Motor neuron (in vitro differentiated cells): ENCODE measurements around the gene KRR1. TPM values are rescaled to one million over a fixed set of nuclear protein-coding genes. Genes with fewer than 3 reads are reported as not detected.
"Not testable (repeated sequence)": the region's sequence is repeated elsewhere in the genome, so short reads cannot be mapped to it uniquely, and the experiment has no call there.

Source experiments
- ATAC-seq, 8 experiments: fragments of 200-7000 bp; cut with Tn5 transposase; replicated peaks in 6 of 8; 2 replicates each; pipeline ENCODE4 v1.8.0; 2021; ENCODE audit warnings: mild to moderate bottlenecking in 8 of 8, moderate library complexity in 8 of 8
- H3K27ac ChIP-seq, 2 donors: fragments of 250-450 bp; sonication (Bioruptor Pico); 2 replicates each; pipeline ENCODE4 v1.9.0; 2021; ENCODE audit warnings: antibody characterized with exemption in 2 of 2, mild to moderate bottlenecking in 2 of 2, moderate library complexity in 1 of 2
- H3K4me1 ChIP-seq, 2 donors: fragments of 250-450 bp; sonication (Bioruptor Pico); replicated peaks in 1 of 2; 2 replicates each; pipeline ENCODE4 v1.6.1; 2021; ENCODE audit warnings: antibody characterized with exemption in 2 of 2, mild to moderate bottlenecking in 2 of 2, moderate library complexity in 1 of 2
- H3K4me3 ChIP-seq, 5 donors: fragments of 250-450 bp; sonication (Bioruptor Pico); 2 replicates each; pipeline ENCODE4 v1.9.0; 2021; ENCODE audit warnings: antibody characterized with exemption in 5 of 5, mild to moderate bottlenecking in 5 of 5, moderate library complexity in 4 of 5
- WGBS, 10 experiments: fragments of 450-650 bp; shearing (Covaris generic); methylation state at CpG; one replicate each; pipeline ENCODE4 v1.0.0; 2022; 5-methylcytosine and 5-hydroxymethylcytosine counted together
- in situ Hi-C, 9 experiments: fragments of 400-800 bp; cut with MboI; loops; one replicate each; pipeline ENCODE4 v1.15.0; 2021; ENCODE audit warnings: low sequenced_read_pairs in 9 of 9, low pct_unique_long_range_greater_than_20kb in 2 of 9; ENCODE audit not compliant: unreplicated experiment in 9 of 9
- total RNA-seq, 8 experiments: library from RNA; unstranded; fragments of 300-600 nt; gene quantifications; 2 replicates each; pipeline versions ENCODE4 v1.2.3 to v1.2.4, GENCODE V29; 2022

Gene KRR1
- total RNA-seq, 8 experiments from 2014 or later: 21.1 to 60.7 (median 33.4) TPM

DNA sequence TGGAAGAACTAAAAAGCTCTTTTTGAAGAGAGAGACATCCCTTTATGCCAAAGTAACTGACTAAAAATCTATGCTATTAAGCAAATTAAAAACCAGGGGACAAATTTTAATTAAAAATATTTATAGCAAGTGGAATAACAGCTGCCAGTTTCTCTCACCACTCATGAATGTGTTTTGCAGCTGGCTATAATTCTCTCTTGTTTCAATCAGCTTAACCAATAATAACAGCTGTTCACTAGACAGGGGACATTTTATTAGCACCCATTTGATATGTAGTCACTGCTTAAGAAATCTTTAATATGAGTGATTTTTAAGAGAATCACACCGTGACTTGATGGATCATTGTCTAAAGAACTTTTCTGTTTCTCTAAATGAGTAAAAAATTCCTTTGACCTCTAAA, 34.2 kb upstream of the KRR1 start:
- ATAC-seq: no peak
- in situ Hi-C loops: loop anchor here in 6 of 9 experiments (25.0 kb wide), 3 partner anchors 267 to 792 kb away; partner anchors contain the start of genes PHLDA1 (in 5 of the 6) and BBS10 (in 2 of the 6)
- no peak overlapping the region for H3K27ac ChIP-seq
- H3K4me1 ChIP-seq: no peaks in the 10 kb centered on the region
- no peak overlapping the region for H3K4me3 ChIP-seq
- WGBS, 10 experiments: 0 to 100% (median 78%) methylated on average over 1 of the region's 1 CpG; no CpG with 5 or more reads in 2 of the 10 experiments

DNA sequence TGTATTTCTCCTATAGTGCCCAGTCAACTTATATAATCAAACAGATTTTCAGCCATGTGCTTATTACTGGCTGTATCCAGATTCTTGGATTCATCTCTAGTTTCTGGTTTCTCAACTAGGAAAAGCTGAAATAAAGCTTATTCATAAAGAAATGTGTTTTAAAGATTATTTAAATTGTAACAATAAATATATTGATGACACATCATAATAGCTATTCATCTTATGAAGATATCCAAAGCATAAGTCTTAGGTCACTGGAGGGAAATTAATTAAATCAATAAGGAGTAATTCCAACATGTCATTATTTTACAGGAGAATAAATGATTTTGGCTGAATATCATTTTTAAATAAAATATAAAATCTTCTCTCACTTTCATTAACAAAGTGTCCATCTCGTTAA, 32.1 kb upstream of the KRR1 start:
- ATAC-seq: no peak
- H3K4me1 ChIP-seq: no peaks in the 10 kb centered on the region
- H3K4me3 ChIP-seq: no peak overlapping the region
- in situ Hi-C loops: loop anchor here in 6 of 9 experiments (25.0 kb wide), 3 partner anchors 269 to 794 kb away; partner anchors contain the start of genes PHLDA1 (in 5 of the 6) and BBS10 (in 2 of the 6)
- WGBS, 10 experiments: 67 to 100% (median 89%) methylated on average over 1 of the region's 1 CpG; no CpG with 5 or more reads in 1 of the 10 experiments
- H3K27ac ChIP-seq: no peak overlapping the region

DNA sequence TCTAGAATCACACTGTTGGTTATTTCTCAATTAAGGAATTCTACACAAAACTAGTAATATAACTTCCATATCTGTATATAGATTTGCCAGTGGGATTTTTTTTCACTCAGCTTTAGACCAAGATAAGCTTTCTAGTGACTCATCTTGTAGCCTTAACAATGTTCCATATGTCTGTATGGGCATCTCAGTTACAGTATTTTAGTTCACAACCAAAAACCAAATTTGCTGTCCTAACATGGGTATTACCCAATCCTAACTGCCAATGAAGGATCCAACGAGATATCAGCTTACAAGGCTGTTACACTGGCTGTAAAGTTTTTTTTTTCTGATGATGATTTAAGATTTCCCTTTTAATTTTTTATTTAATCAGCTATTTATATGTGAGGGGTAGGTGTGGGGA, 31.5 kb upstream of the KRR1 start:
- WGBS, 10 experiments: 0 to 100% (median 80%) methylated on average over 1 of the region's 1 CpG; no CpG with 5 or more reads in 1 of the 10 experiments
- in situ Hi-C loops: loop anchor here in 6 of 9 experiments (25.0 kb wide), 3 partner anchors 269 to 794 kb away; partner anchors contain the start of genes PHLDA1 (in 5 of the 6) and BBS10 (in 2 of the 6)
- Histone ChIP-seq H3K4me3 (no peak overlapping the region), H3K4me1 (no peaks in the 10 kb centered on the region), H3K27ac (no peak overlapping the region)
- ATAC-seq: no peak

DNA sequence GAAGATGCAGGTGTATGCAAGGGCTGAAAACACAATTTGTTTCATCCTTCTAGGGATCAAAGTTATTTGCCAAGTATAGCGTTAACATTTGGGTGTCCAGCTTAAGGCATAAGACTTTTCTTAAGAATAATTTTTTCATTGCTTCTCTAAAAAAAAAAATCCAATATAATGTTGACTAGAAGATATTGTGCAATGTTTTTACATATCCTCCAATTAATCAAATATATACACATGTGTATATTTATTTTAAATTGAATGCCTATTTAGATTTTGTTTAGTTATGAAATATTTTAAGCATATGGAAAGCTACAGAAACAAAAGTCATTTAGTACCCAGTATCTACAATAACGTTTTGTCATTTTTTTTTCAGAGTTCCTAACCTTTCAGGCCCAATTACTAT, 28.5 kb upstream of the KRR1 start:
- in situ Hi-C loops: loop anchor here in 8 of 9 experiments (10.0 to 25.0 kb wide), 4 partner anchors 272 to 797 kb away; partner anchors contain the start of genes PHLDA1 (in 8 of the 8) and BBS10 (in 2 of the 8)
- H3K27ac ChIP-seq: no peak overlapping the region
- no peak overlapping the region for H3K4me3 ChIP-seq
- no peak for ATAC-seq
- no peaks in the 10 kb centered on the region for H3K4me1 ChIP-seq
- 58 to 91% (median 72%) methylated on average over 1 to 2 of the region's 2 CpGs for WGBS, 10 experiments

DNA sequence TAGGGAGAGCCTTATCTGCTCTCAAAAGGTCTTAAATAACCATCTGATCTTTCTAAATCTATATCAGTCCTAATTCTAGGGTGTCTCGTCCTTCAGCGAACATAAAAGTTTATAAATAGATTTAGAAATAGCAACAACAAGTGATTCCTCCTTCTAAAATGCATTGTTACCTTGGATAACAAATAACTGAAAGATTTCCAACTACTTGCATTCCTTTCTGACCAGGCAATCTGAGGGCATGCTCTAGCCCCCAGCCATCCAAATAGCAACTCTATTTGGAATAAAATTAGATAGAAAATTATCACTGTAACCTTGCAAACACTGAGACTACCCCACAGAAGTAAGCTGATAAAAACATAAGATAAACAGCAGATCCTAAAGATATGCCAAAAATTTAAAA, 21.8 kb upstream of the KRR1 start:
- 52 to 100% (median 93%) methylated on average over 2 of the region's 2 CpGs; no CpG with 5 or more reads in 1 of the 10 experiments for WGBS, 10 experiments
- Histone ChIP-seq H3K4me3 (no peak overlapping the region), H3K4me1 (peaks cover 0 to under 1% of the 10 kb centered on the region in 2 donors), H3K27ac (no peak overlapping the region)
- no peak for ATAC-seq
- in situ Hi-C loops: loop anchor here in 8 of 9 experiments (10.0 to 25.0 kb wide), 4 partner anchors 279 to 804 kb away; partner anchors contain the start of genes PHLDA1 (in 8 of the 8) and BBS10 (in 2 of the 8)

DNA sequence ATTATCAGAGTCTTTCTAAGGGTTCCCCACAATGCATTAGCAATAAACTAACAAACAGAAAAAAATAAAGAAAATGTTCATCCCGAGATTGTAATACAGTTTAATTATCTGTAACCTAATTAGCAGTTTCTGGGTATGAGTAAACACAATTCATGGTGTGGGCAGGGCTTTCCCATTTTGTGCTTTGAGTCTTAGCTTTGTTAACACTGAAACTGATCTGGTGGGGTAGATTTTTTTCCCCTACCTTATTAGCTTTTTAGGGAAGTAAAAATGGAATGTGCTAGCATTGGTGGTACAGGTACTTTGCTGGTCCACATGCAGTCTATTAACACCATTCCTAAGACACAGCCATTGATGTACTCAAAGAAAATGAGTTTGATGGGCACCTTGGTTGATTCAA, 18.4 kb upstream of the KRR1 start:
- in situ Hi-C loops: loop anchor here in 8 of 9 experiments (10.0 to 25.0 kb wide), 4 partner anchors 282 to 807 kb away; partner anchors contain the start of genes PHLDA1 (in 8 of the 8) and BBS10 (in 2 of the 8)
- no peak overlapping the region for H3K4me3 ChIP-seq
- H3K4me1 ChIP-seq: peaks cover 4 to 9% of the 10 kb centered on the region in 2 donors
- ATAC-seq: no peak
- H3K27ac ChIP-seq: no peak overlapping the region
- 50 to 100% (median 68%) methylated on average over 1 of the region's 1 CpG; no CpG with 5 or more reads in 2 of the 10 experiments for WGBS, 10 experiments

DNA sequence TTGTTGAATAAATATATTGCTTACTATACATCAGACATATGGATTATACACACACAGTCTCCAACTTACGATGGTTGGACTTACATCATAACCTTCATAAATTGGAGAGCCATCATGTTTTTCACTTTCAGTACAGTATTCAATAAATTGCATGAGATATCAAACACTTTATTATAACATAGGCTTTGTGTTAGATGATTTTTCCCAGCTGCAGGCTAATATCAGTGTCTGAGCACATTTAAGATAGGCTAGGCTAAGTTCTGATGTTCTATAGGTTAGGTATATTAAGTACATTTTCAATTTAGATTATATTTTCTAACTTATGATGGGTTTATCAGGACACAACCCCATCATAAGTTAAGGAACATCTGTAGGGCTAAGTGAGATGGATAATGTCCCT, 17.9 kb upstream of the KRR1 start:
- Histone ChIP-seq H3K4me1 (peaks cover 4 to 9% of the 10 kb centered on the region in 2 donors), H3K27ac (no peak overlapping the region), H3K4me3 (no peak overlapping the region)
- no peak for ATAC-seq
- in situ Hi-C loops: loop anchor here in 6 of 9 experiments (25.0 kb wide), 3 partner anchors 283 to 808 kb away; partner anchors contain the start of genes PHLDA1 (in 5 of the 6) and BBS10 (in 2 of the 6)
- 70 to 100% (median 100%) methylated on average over 1 of the region's 1 CpG for WGBS, 10 experiments

DNA sequence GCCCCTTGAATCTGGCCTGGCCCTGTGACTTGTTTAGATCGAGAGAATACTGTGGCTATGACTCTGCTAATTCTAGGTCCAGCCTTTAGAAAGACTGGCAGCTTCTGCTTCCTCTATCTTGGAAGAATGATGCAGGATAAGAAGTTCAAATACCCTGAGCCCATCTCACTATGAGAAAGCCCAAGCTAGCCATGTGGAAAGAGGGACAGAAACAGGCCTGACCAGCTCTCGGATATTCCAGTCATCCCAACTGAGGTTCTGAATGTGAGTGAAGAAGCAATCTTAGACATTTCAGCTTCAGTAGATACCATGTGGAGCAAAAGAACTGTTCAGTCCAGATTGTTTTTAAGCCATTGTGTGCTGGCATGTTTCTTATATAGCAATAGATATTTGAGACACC, 17.3 kb upstream of the KRR1 start:
- ATAC-seq: no peak
- in situ Hi-C loops: loop anchor here in 6 of 9 experiments (25.0 kb wide), 3 partner anchors 284 to 809 kb away; partner anchors contain the start of genes PHLDA1 (in 5 of the 6) and BBS10 (in 2 of the 6)
- H3K4me1 ChIP-seq: peaks cover 4 to 9% of the 10 kb centered on the region in 2 donors
- H3K27ac ChIP-seq: no peak overlapping the region
- WGBS, 10 experiments: 17 to 100% (median 80%) methylated on average over 1 to 2 of the region's 2 CpGs; no CpG with 5 or more reads in 3 of the 10 experiments
- no peak overlapping the region for H3K4me3 ChIP-seq

DNA sequence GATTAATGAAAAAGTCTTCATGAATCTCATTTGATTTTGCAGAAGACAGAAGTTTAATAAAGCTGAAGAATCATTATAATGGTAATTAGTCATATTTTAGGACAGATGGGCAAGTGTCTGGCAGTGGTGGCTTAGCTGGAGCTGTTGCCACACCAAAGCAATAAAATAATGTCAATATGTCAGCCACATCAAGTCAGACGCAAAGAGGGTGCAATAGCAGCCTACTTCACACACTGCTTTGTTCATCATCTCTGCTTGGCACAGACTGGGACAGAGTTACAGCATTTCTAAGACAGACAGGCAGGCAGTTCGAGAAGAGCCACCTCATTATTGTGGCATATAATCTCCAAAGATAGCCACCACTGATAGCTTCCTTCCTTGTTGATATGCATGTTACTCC, 16.9 kb upstream of the KRR1 start:
- H3K4me3 ChIP-seq: no peak overlapping the region
- no peak overlapping the region for H3K27ac ChIP-seq
- ATAC-seq: no peak
- peaks cover 4 to 9% of the 10 kb centered on the region in 2 donors for H3K4me1 ChIP-seq
- in situ Hi-C loops: loop anchor here in 6 of 9 experiments (25.0 kb wide), 3 partner anchors 284 to 809 kb away; partner anchors contain the start of genes PHLDA1 (in 5 of the 6) and BBS10 (in 2 of the 6)
- WGBS, 10 experiments: 63 to 100% (median 88%) methylated on average over 1 to 2 of the region's 2 CpGs; no CpG with 5 or more reads in 3 of the 10 experiments

DNA sequence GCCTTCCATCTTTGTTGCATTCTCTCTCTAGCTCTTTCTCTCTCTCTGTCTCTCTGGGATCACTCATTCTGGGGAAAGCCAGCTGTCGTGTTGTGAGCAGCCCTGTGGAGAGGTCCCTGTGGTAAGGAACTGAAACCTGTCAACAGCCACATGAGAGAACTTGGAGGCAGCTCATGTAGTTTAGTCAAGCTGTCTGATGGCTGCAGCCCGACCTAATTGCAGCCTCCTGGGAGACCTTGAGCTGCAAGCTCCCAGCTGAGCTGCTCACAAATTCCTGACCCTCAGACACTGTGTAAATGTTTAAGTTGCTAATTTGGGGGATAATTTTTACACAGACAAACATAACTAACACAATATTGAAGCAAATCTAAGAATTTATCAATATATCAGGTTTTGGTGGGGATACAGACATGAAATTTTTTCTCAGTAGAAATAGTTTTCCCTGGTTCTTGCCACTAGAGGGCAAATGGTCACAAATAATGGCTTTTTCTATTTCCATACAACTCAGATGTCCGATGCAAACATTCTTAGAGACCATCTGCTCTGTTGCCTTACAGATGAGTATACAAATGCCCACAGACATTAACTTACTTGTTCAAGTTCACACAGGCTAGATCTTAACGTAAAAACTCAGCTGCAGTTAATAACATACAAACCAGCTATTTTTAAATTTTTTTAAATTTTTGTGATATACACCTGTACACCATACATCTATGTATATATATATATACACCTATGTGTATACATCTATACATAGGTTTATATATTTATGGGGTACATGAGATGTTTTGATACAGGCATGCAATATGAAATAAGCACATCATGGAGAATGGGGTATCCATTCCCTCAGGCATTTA, 15.5 kb upstream of the KRR1 start:
- H3K27ac ChIP-seq: no peak overlapping the region
- H3K4me3 ChIP-seq: no peak overlapping the region
- peaks cover 4 to 9% of the 10 kb centered on the region in 2 donors for H3K4me1 ChIP-seq
- 7 to 50% (median 27%) methylated on average over 1 to 4 of the region's 4 CpGs; no CpG with 5 or more reads in 1 of the 10 experiments for whole genome bisulfite sequencing, 10 experiments
- in situ Hi-C loops: loop anchor here in 6 of 9 experiments (25.0 kb wide), 3 partner anchors 285 to 810 kb away; partner anchors contain the start of genes PHLDA1 (in 5 of the 6) and BBS10 (in 2 of the 6)
- peak; percentile 49 to 80 (median 78) for ATAC-seq

DNA sequence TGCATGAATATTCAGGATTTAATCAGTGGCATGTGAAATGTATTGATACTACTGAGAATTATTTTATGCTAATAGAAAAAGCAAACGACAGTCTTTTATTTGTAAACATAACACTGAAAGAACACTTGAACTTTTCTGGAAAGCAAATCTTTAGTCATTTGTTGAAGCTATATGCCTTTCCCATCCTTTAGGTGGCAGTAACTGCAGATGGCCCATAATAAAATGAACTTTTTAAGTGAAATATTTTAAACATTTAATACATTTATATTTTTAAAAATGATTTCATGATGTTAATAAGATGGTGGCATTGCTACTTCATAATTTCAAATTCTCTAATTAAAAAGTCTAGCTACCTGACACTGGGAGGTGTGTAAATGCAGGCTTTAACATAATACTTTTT, 13.9 kb upstream of the KRR1 start:
- no peak overlapping the region for H3K4me3 ChIP-seq
- peaks cover 4 to 9% of the 10 kb centered on the region in 2 donors for H3K4me1 ChIP-seq
- no peak overlapping the region for H3K27ac ChIP-seq
- WGBS, 10 experiments: 0 to 71% (median 20%) methylated on average over 1 of the region's 1 CpG; no CpG with 5 or more reads in 3 of the 10 experiments
- ATAC-seq: no peak
- in situ Hi-C loops: loop anchor here in 6 of 9 experiments (25.0 kb wide), 3 partner anchors 287 to 812 kb away; partner anchors contain the start of genes PHLDA1 (in 5 of the 6) and BBS10 (in 2 of the 6)

DNA sequence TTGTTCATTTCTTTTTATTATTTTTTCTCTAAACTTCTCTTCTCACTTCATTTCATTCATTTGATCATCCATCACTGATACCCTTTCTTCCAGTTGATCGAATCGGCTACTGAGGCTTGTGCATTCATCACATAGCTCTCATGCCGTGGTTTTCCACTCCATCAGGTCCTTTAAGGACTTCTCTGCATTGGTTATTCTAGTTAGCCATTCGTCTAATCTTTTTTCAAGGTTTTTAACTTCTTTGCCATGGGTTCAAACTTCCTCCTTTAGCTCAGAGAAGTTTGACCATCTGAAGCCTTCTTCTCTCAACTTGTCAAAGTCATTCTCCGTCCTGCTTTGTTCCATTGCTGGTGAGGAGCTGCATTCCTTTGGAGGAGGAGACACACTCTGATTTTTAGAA, 10.7 kb upstream of the KRR1 start:
- H3K4me3 ChIP-seq, in situ Hi-C loops, H3K4me1 ChIP-seq, ATAC-seq, H3K27ac ChIP-seq: not testable (repeated sequence)
- WGBS, 10 experiments: 37 to 96% (median 73%) methylated on average over 1 to 5 of the region's 5 CpGs; no CpG with 5 or more reads in 1 of the 10 experiments
